ENCODE results near the gene TMEM134. TPM values are rescaled to one million over a fixed set of nuclear protein-coding genes. Genes with fewer than 3 reads are reported as not detected.

TMEM134 gene
- total and polyA plus RNA-seq, 2 of the 4 experiments (the other 2 are of a cell fraction): 12.5 to 55.0 TPM

DNA sequence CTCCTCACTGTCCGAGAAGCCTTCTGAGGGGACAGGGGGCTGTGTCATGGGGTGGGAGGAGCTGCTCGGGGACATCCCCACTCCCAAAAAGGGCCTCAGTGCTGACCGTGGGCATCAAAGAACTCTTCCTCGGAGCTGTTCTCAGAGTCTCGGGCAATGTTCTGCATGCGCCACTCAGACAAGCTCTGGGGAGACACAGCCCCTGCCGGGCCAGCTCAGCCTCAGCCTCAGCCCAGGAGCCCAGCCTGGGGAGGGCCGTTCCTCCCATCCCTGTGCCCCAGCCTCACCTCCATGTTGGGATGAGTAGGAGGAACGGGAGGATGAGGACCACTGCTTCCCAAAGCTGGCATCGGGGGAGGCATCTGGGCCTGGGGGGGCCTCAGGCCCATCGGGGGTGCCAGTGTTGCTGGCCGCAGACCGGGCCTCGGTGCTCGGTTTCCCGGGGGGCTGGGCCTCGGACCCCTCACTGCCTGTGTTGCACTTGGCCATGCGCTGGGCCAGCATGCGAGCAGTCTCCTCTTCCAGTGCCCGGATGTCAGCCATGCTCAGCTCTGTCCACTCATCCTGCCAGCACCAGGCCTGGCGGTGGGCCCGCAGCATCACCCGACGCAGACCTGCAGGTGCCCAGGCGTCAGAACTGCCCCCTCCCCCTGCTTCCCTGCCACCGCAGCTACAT, 30.9 kb upstream of the TMEM134 start:
- Histone ChIP-seq H3K4ac (ENCODE audit: low read depth, low read length) (no peak overlapping the region), H3K79me1 (ENCODE audit: low read depth in 1 of 2, low read length in 2 of 2) (peaks cover 4 to 27% of the 10 kb centered on the region in 2 experiments; a peak in 3 of 4 replicates), H2BK20ac (ENCODE audit: low read depth, low read length) (no peak overlapping the region), H2BK5ac (ENCODE audit: low read depth, low read length, poor library complexity, severe bottlenecking) (no peak overlapping the region), H3K4me1 (ENCODE audit: control insufficient read depth, insufficient read depth, low read length) (peaks cover 3% of the 10 kb centered on the region; the same call in 1 of the 2 replicates), H3K9me3 (ENCODE audit: control insufficient read depth, insufficient read depth, low read length) (no peaks in the 10 kb centered on the region), H2AK5ac (ENCODE audit: low read depth, low read length) (no peak overlapping the region), H4K20me1 (ENCODE audit: insufficient read depth, low read length) (no peaks in the 10 kb centered on the region), H3K14ac (replicated peaks; ENCODE audit: low read depth, low read length) (no peak overlapping the region), H3K27me3 (ENCODE audit: control insufficient read depth, insufficient read depth, low read length) (no peaks in the 10 kb centered on the region), H3K9ac (ENCODE audit: low read depth, low read length) (no peak overlapping the region), H3K36me3 (ENCODE audit: control insufficient read depth, insufficient read depth, low read length) (peaks cover 26% of the 10 kb centered on the region), H2BK120ac (ENCODE audit: low read depth, low read length) (no peak overlapping the region), H3K56ac (ENCODE audit: extremely low read depth, insufficient read depth, low read length) (no peak overlapping the region), H4K8ac (ENCODE audit: low read depth in 2 of 2, low read length in 2 of 2) (no peak overlapping the region), H3K18ac (ENCODE audit: low read depth, low read length) (no peak overlapping the region), H4K91ac (ENCODE audit: insufficient read depth, low read depth, low read length) (no peak overlapping the region), H3K23ac (ENCODE audit: low read depth, low read length) (no peak overlapping the region), H4K5ac (ENCODE audit: low read depth, low read length) (no peak overlapping the region), H3K4me3 (ENCODE audit: insufficient read depth, low read depth, low read length) (no peak overlapping the region), H3K9me1 (ENCODE audit: insufficient read depth, low read length) (peaks cover 4% of the 10 kb centered on the region), H2AK9ac (replicated peaks; ENCODE audit: low read depth, low read length, poor library complexity) (no peak overlapping the region), H3K4me2 (ENCODE audit: low read depth, low read length) (no peak overlapping the region), H2BK15ac (ENCODE audit: low read depth, low read length) (no peak overlapping the region), H2AFZ (replicated peaks; ENCODE audit: low read length, poor library complexity) (no peak overlapping the region), H3K27ac (ENCODE audit: insufficient read depth, low read length) (no peak overlapping the region)
- ChIA-PET CTCF (no interaction called here), POLR2A (ENCODE audit: unreplicated experiment) (no interaction called here)
- ATAC-seq (ENCODE audit: low read depth) (no peak), DNase-seq (no peak)
- TF ChIP-seq, protein P1, sequence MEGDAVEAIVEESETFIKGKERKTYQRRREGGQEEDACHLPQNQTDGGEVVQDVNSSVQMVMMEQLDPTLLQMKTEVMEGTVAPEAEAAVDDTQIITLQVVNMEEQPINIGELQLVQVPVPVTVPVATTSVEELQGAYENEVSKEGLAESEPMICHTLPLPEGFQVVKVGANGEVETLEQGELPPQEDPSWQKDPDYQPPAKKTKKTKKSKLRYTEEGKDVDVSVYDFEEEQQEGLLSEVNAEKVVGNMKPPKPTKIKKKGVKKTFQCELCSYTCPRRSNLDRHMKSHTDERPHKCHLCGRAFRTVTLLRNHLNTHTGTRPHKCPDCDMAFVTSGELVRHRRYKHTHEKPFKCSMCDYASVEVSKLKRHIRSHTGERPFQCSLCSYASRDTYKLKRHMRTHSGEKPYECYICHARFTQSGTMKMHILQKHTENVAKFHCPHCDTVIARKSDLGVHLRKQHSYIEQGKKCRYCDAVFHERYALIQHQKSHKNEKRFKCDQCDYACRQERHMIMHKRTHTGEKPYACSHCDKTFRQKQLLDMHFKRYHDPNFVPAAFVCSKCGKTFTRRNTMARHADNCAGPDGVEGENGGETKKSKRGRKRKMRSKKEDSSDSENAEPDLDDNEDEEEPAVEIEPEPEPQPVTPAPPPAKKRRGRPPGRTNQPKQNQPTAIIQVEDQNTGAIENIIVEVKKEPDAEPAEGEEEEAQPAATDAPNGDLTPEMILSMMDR (conservative IDR thresholded peaks at IDR 0.05; ENCODE audit: low read depth, low read length): no peak
- no peak for TF ChIP-seq RFX5 (IDR thresholded peaks at IDR 0.05; ENCODE audit: low read depth, low read length)
- no peak for TF ChIP-seq MAZ (IDR thresholded peaks at IDR 0.05; ENCODE audit: borderline replicate concordance, low read depth, low read length)
- no peak for TF ChIP-seq BHLHE40 (IDR thresholded peaks at IDR 0.05; ENCODE audit: low read depth, low read length)
- TF ChIP-seq RCOR1 (IDR thresholded peaks at IDR 0.05; ENCODE audit: insufficient replicate concordance, low read length): no peak
- TF ChIP-seq SMC3 (IDR thresholded peaks at IDR 0.05; ENCODE audit: low read depth, low read length): no peak
- TF ChIP-seq, protein P2, sequence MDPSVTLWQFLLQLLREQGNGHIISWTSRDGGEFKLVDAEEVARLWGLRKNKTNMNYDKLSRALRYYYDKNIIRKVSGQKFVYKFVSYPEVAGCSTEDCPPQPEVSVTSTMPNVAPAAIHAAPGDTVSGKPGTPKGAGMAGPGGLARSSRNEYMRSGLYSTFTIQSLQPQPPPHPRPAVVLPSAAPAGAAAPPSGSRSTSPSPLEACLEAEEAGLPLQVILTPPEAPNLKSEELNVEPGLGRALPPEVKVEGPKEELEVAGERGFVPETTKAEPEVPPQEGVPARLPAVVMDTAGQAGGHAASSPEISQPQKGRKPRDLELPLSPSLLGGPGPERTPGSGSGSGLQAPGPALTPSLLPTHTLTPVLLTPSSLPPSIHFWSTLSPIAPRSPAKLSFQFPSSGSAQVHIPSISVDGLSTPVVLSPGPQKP (IDR thresholded peaks at IDR 0.05; ENCODE audit: borderline replicate concordance, low read depth, low read length): no peak
- TF ChIP-seq RAD21 (IDR thresholded peaks at IDR 0.05; ENCODE audit: low read length): no peak
- no peak for TF ChIP-seq NFE2L2 (IDR thresholded peaks at IDR 0.05; ENCODE audit: low read depth, low read length)
- in situ Hi-C loops (cut with MboI; ENCODE audit: low sequenced_read_pairs): no loop called here
- intact Hi-C loops (cut with micrococcal nuclease): no loop called here
- no TSS peak for BruUV-seq (replicated peaks)
- dilution Hi-C loops (cut with HindIII; ENCODE audit: low sequenced_read_pairs, unreplicated experiment): no loop called here
- WGBS, 2 experiments (ENCODE audit: extremely low coverage in 2 of 2, insufficient read length in 1 of 2): 97% methylated on average over 8 of the region's 26 CpGs; no CpG with 5 or more reads in 1 of the 2 experiments

All from IMR-90 (cell line).